ENCODE measurements around the gene SH3BP2.

- TF ChIP-seq YY1 (IDR thresholded peaks at IDR 0.05; ENCODE audit: extremely low read depth, insufficient replicate concordance, low read depth, low read length) = no peak
- TF ChIP-seq POLR2AphosphoS5 (IDR thresholded peaks at IDR 0.05; ENCODE audit: low read depth, low read length) = no peak
- no peak for TF ChIP-seq EZH2 (IDR thresholded peaks at IDR 0.05)
- TF ChIP-seq REST (IDR thresholded peaks at IDR 0.05; ENCODE audit: low read depth) = no peak
- no peak for TF ChIP-seq CTCF (IDR thresholded peaks at IDR 0.05 in 2 of 3, conservative IDR thresholded peaks at IDR 0.05 in 1 of 3; ENCODE audit: borderline replicate concordance in 1 of 3, insufficient read depth in 1 of 3, low read depth in 2 of 3, low read length in 2 of 3)
- TF ChIP-seq ZBTB33 (IDR thresholded peaks at IDR 0.05; ENCODE audit: extremely low read depth, insufficient replicate concordance, low read length) = no peak
- no peak for TF ChIP-seq POLR2A (IDR thresholded peaks at IDR 0.05; ENCODE audit: borderline replicate concordance, extremely low read depth, insufficient read depth, insufficient read length)
- TF ChIP-seq JUND (IDR thresholded peaks at IDR 0.05) = no peak
- TF ChIP-seq EGR1 (IDR thresholded peaks at IDR 0.05; ENCODE audit: low read depth) = no peak
- TF ChIP-seq CEBPB (IDR thresholded peaks at IDR 0.05; ENCODE audit: low read depth) = no peak
- TF ChIP-seq ZFX (IDR thresholded peaks at IDR 0.05) = no peak
- no peak for TF ChIP-seq EZH2phosphoT487 (IDR thresholded peaks at IDR 0.05; ENCODE audit: borderline replicate concordance)
These were observed 63.4 kb downstream of the SH3BP2 start for GRCh38 chr4:2856266-2856665.
